HUES64 (cell line): ENCODE measurements around the gene ERP27.

Experiments used
- H3K27ac ChIP-seq: 2 replicates; pipeline ENCODE4 v1.7.0; 2013; ENCODE audit warnings: low read depth, low read length, inconsistent platforms
- H3K27me3 ChIP-seq: 2 replicates; pipeline ENCODE4 v1.6.1; 2013; ENCODE audit warnings: mild to moderate bottlenecking, low read length; ENCODE audit not compliant: insufficient read depth
- H3K36me3 ChIP-seq: 2 replicates; pipeline ENCODE4 v1.6.1; 2013; ENCODE audit warnings: mild to moderate bottlenecking, low read length; ENCODE audit not compliant: insufficient read depth
- H3K4me1 ChIP-seq: 2 replicates; pipeline ENCODE4 v1.6.1; 2013; ENCODE audit warnings: mild to moderate bottlenecking, low read length, moderate library complexity; ENCODE audit not compliant: insufficient read depth
- H3K4me3 ChIP-seq: 2 replicates; pipeline ENCODE4 v1.5.1; 2013; ENCODE audit warnings: mild to moderate bottlenecking, low read length, moderate library complexity
- H3K9ac ChIP-seq: 2 replicates; pipeline ENCODE4 v1.6.1; 2013; ENCODE audit warnings: mild to moderate bottlenecking, low read depth, low read length
- H3K9me3 ChIP-seq: 2 replicates; pipeline ENCODE4 v1.6.1; 2013; ENCODE audit warnings: low read depth, low read length; ENCODE audit not compliant: insufficient read depth
- WGBS: fragments of 150-250, 120-280 bp; methylation state at CpG from one replicate; pipeline ENCODE4 v1.1.7; 2013; ENCODE audit warnings: missing lambda C conversion rate; 5-methylcytosine and 5-hydroxymethylcytosine counted together

The ERP27 gene

DNA sequence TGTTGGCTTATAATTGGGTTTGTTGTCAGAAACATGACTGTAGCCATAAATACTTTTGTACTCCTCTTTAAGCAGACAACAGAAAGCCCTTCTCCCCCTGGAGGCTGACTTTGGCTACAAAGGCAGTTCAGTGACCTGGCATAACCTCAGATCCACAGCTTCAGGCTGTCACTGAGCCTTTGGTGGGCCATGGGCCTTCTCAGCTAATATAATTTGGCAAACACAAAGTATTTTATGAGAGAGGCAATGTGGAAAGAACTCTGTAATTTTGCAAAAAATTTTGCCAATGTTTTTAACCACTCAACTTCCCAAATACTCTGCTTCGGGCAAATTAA lies 37.1 kb downstream of the ERP27 start:
- Histone ChIP-seq H3K9ac (no peak overlapping the region), H3K27ac (no peak overlapping the region), H3K4me3 (no peak overlapping the region), H3K4me1 (no peaks in the 10 kb centered on the region), H3K27me3 (no peaks in the 10 kb centered on the region), H3K9me3 (no peaks in the 10 kb centered on the region), H3K36me3 (no peaks in the 10 kb centered on the region)
- WGBS = 96% methylated on average over 1 of the region's 1 CpG

DNA sequence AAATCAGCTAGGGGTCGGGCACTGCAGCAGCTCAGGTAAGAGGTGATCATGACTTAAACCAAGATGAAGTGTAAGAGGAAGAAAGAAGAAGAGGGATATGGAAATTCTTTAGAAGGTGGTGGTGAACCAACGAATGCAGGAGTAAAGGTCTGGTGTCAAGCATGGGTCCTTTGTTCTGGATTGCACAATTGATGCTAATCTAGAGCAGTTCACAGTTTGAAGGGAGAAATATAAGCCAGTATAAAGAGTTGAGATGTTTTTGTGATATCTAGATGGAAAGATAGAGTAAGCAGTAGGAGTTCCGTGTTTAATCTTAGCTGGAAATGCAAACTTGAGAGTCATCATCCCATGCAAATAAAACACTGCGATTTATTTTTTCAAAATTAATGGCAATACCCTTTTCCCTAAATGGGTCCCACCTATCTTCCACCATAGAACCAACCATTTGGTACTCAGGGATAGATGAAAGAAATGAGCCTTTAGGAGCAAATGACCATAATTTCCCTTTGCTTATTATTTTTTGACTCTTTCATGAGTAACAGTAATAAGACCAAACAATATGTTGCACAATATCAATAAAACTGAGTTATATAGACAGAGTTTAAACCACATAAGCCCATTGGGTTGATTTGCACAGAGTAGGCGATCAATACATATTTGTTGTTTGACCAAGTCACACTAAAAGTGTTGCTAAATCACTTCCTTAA lies 37.7 kb downstream of the ERP27 start:
- no peaks in the 10 kb centered on the region for H3K4me1 ChIP-seq
- no peak overlapping the region for H3K27ac ChIP-seq
- H3K9me3 ChIP-seq = no peaks in the 10 kb centered on the region
- H3K27me3 ChIP-seq = no peaks in the 10 kb centered on the region
- H3K9ac ChIP-seq = no peak overlapping the region
- H3K36me3 ChIP-seq = no peaks in the 10 kb centered on the region
- 90% methylated on average over 4 of the region's 5 CpGs for whole genome bisulfite sequencing
- H3K4me3 ChIP-seq = no peak overlapping the region

DNA sequence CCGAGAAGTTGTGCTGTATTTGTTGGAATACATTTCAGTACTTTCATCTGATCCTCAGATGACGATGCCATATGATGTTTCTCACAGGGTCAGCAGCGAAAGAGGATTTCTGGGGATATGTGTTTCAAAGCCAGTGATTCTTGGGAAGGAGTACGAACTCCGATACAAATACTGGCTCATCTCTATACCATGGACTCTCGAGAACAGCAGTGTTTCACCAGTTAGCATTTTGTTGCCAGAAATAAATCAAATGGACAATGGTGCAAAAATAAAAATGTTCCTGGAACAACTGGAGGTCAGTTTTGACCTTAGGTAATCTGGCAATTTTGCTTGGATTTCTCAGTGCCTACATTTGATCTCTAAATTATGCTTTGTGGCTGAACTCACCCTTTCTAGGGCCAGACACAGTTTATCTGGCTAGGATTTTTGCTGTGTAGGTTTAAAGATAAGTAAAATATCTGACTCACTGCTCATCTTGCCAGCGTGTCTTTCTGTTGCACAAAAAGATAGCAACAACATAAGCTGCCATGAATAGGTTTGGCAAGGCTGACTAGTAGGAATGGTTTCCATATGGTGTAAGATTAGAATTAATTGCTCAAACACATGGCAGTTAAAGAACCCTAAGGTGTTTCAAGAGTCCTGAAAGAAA lies 41.7 kb downstream of the ERP27 start:
- Histone ChIP-seq H3K9ac (no peak overlapping the region), H3K4me3 (no peak overlapping the region), H3K9me3 (no peaks in the 10 kb centered on the region), H3K4me1 (no peaks in the 10 kb centered on the region), H3K36me3 (no peaks in the 10 kb centered on the region), H3K27me3 (no peaks in the 10 kb centered on the region), H3K27ac (no peak overlapping the region)
- 98% methylated on average over 7 of the region's 7 CpGs for WGBS

DNA sequence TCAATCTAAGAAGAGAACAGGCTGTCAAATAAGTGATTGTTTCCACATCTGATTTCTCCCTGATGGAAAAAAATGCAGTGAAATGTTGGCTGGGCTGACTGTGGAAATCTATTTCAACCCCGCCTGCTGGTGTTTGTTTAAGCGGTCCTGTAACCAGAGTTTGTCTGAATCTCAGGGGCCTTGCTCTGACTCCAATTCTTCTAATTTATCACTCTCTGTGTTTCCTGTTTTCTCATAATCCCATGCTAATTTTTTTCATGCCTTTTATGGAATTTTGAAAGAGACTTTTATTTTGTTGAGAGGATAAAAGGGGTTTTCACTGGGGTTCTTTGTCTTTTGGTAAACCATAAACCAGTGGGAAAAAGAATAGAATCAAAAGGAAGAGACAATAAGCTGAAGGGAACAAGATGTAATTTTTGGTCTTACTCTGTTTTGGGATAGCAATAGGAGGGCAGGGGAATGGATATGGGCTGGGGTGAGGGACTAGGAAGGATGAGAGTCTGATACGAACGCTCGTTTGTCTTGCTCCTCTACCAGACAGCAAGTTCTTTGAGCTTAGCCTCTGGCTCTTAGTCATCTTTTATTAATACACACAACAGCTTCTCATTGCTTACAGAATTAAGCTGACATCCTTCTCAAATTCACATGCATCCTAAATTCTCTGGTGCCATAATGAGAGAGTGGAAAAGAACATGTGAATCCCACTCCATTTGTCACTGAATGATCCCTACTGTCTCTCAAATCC lies 44.7 kb downstream of the ERP27 start:
- Histone ChIP-seq H3K9ac (no peak overlapping the region), H3K36me3 (no peaks in the 10 kb centered on the region), H3K27ac (no peak overlapping the region), H3K4me3 (no peak overlapping the region), H3K9me3 (no peaks in the 10 kb centered on the region), H3K4me1 (no peaks in the 10 kb centered on the region; the same call in 1 of the 2 replicates), H3K27me3 (no peaks in the 10 kb centered on the region)
- 96% methylated on average over 5 of the region's 5 CpGs for WGBS

DNA sequence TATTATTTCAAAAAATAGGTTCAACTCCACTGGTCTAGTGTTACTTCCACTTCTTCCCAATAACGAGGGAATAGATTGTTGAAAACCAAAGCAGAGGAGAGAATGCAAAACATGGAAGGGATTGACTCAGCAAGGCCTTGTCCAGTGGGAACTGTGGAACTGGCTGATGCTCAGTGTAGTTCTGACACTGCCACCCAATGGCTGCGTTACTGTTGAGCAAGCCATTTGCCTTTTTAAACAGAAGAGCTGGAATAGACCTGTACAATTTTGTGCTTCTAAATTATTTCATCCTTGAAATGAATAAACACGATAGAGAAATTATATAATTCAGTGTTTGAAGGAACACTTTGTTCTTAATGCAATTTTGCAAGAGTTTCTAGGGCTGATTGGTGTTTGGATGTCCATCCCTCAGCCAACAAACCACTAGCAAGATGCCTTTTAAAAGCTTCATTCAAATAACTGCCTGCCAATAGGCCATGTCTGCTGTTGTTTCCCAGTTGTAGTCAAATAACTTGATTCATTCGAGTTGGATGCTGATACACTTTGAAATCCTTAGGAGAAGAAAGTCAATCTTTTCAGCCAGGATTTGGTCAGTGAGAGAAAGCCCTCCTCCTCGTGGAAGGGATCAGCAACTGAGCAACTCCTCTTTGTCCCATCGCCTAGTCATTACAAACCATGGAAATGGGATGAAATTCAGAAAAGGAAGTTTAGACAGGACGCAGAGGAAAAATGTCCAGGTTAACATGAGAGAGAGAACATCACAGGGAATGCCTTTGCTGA lies 45.4 kb downstream of the ERP27 start:
- Histone ChIP-seq H3K27me3 (no peaks in the 10 kb centered on the region), H3K4me3 (no peak overlapping the region), H3K9me3 (no peaks in the 10 kb centered on the region), H3K27ac (no peak overlapping the region), H3K36me3 (no peaks in the 10 kb centered on the region), H3K4me1 (no peaks in the 10 kb centered on the region; the same call in 1 of the 2 replicates), H3K9ac (no peak overlapping the region)
- 91% methylated on average over 7 of the region's 7 CpGs for WGBS

DNA sequence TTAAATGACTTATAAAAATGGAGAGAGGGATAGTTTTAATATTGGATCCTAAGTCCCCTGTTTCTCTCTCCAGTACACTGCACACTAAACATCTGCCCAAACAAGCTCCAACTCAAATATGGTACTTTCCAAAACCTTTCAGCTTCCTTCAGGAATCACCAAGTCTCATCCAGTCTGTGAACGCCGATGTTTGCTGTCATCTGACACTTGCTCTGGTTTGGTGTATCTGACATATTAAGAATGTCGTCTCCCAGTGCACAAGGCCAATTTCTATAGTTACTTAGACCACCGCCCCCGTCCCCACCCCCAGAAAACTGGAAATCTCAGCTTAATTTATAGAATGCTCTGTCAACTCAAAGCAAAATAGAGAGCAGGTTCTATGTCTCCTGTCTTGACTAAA lies 47.6 kb downstream of the ERP27 start:
- Histone ChIP-seq H3K9ac (no peak overlapping the region), H3K9me3 (no peaks in the 10 kb centered on the region), H3K27ac (no peak overlapping the region), H3K27me3 (no peaks in the 10 kb centered on the region), H3K4me1 (no peaks in the 10 kb centered on the region; the same call in 1 of the 2 replicates), H3K4me3 (no peak overlapping the region), H3K36me3 (no peaks in the 10 kb centered on the region)
- WGBS = 93% methylated on average over 5 of the region's 5 CpGs

DNA sequence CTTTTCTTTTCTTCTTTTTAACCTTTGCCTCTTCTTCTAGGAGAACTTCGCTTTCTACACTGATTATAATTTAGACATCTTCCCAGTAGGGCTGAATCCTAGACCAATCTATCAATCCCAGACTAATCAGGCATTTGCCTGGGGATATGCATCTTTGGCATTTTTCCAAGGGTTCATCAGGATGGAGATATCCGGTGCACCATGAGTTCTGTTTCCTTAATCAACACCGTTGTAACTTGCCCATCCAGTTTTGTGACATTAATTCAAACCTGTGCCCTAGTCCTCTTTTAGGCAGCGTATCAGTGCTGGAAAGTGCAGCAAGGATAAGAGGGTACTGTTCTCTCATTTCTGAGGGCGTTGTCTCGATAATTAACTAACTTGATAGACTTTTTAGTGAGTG lies 52.1 kb downstream of the ERP27 start:
- no peak overlapping the region for H3K27ac ChIP-seq
- H3K4me1 ChIP-seq = no peaks in the 10 kb centered on the region; the same call in 1 of the 2 replicates
- 93% methylated on average over 6 of the region's 6 CpGs for WGBS
- H3K9me3 ChIP-seq = no peaks in the 10 kb centered on the region
- H3K36me3 ChIP-seq = no peaks in the 10 kb centered on the region
- no peak overlapping the region for H3K4me3 ChIP-seq
- no peaks in the 10 kb centered on the region for H3K27me3 ChIP-seq
- no peak overlapping the region for H3K9ac ChIP-seq

DNA sequence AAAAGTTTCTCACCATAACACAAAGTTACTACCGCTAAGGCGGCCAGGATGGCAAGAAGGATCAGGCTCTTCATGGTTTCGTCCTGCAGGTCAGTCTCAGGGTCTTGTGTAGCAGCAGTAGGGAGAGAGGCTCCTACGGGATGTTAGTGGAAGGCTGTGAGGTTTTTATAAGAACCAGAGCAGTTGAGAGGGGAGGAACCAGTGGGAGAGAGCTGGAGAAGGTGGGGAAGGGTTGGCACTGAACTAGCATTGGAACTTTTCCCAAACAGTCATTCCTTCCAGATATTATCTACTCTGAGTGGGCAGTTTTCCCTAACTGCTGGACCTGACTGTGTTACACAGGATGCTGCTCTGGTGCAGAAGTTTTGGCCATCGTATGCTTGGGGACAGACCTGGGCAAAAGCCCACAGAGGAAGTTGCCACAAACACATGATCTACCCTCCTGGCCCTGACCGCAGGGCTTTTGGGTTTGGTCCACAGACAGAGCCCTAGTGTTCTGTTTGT lies 52.6 kb downstream of the ERP27 start, which contains the start of gene MGP:
Gene MGP (minus strand): TSS at position 137 of the 504 bp plus-strand sequence. CDS start 63 bp downstream, at position 74.
- Histone ChIP-seq H3K36me3 (no peaks in the 10 kb centered on the region), H3K9me3 (no peaks in the 10 kb centered on the region), H3K9ac (no peak within 1 kb of the TSS), H3K4me1 (no peaks in the 10 kb centered on the region; the same call in 1 of the 2 replicates), H3K4me3 (no peak within 1 kb of the TSS), H3K27ac (no peak within 1 kb of the TSS), H3K27me3 (no peaks in the 10 kb centered on the region)
- WGBS = 90% methylated on average over 5 of the region's 6 CpGs

DNA sequence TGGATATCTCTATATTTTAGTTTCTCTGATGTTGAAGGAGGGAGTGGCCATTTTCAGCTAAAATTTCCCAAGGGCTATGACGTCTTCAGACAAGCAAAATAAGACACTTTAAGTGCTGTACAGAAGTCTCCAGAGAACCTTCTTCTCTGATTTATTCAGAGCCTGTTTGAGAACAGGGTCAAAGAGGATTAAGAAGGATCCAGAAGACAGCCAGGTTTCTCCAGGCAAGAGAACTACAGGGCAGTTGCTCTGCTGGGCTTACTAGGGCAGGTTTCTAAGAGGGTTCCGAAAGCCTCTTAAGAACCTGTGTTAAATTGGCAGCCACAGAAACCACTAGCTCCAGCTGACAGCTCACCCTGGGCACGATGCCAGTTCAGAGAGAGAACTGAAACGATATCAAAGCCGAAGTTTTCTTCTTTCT lies 53.9 kb downstream of the ERP27 start:
- Histone ChIP-seq H3K36me3 (no peaks in the 10 kb centered on the region), H3K9ac (no peak overlapping the region), H3K4me1 (no peaks in the 10 kb centered on the region; the same call in 1 of the 2 replicates), H3K9me3 (no peaks in the 10 kb centered on the region), H3K27ac (no peak overlapping the region), H3K4me3 (no peak overlapping the region), H3K27me3 (no peaks in the 10 kb centered on the region)
- WGBS = 92% methylated on average over 5 of the region's 5 CpGs

DNA sequence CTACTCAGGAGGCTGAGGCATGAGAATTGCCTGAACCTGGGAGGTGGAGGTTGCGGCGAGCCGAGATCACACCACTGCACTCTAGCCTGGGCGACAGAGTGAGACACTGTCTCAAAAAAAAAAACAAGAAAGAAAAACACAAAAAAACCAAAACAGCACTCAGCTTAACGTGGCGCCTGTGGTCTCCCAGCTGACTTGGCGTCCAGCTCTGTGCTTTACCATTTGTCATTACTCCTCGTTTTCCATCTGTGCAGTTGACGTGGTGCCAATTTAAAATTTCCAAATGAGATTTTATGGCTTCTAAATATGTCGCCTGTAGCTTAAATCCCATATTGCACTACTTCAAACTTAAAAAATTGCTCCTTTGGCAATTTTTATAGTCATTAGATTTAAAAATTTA lies 54.7 kb downstream of the ERP27 start:
- Histone ChIP-seq H3K36me3 (no peaks in the 10 kb centered on the region), H3K9ac (no peak overlapping the region), H3K9me3 (no peaks in the 10 kb centered on the region), H3K27me3 (no peaks in the 10 kb centered on the region), H3K4me3 (no peak overlapping the region), H3K27ac (no peak overlapping the region), H3K4me1 (no peaks in the 10 kb centered on the region)
- 94% methylated on average over 10 of the region's 10 CpGs for WGBS
